IMR-90 (cell line): ENCODE measurements around the gene ACE. TPM values are rescaled to one million over a fixed set of nuclear protein-coding genes. Genes with fewer than 3 reads are reported as not detected.
"Not testable (repeated sequence)": the region's sequence is repeated elsewhere in the genome, so short reads cannot be mapped to it uniquely, and the experiment has no call there.

Experiments used
- ATAC-seq: fragments of 200-7000 bp; cut with Tn5 transposase; 2 replicates; pipeline ENCODE4 v1.9.1; 2020; ENCODE audit warnings: low read depth, mild to moderate bottlenecking, moderate library complexity
- BruUV-seq: library from RNA; stranded (reverse); fragments of 400-500 nt; replicated peaks from 2 replicates; lab custom pipeline; 2021; lab: Mats Ljungman, UMichigan
- CTCF ChIA-PET: fragments of 300-600 bp; formaldehyde crosslinking; extraction: SDS; loops from one replicate; lab custom pipeline; 2021; ENCODE audit warnings: antibody characterized with exemption; lab: Yijun Ruan, JAX
- POLR2A ChIA-PET: fragments of 300-600 bp; sonication (Branson Sonifier 250); formaldehyde crosslinking; loops from one replicate; lab custom pipeline; 2022; ENCODE audit warnings: antibody characterized with exemption; ENCODE audit not compliant: unreplicated experiment; lab: Charles Lee
- DNase-seq: peaks from one replicate; pipeline ENCODE4 v3.0.0; 2013
- H2AFZ ChIP-seq: replicated peaks from 2 replicates; pipeline ENCODE3; 2013; ENCODE audit warnings: low read length, mild to moderate bottlenecking; ENCODE audit not compliant: poor library complexity
- H2AK5ac ChIP-seq: 2 replicates; pipeline ENCODE4 v1.6.1; 2013; ENCODE audit warnings: low read depth, low read length, inconsistent platforms
- H2AK9ac ChIP-seq: replicated peaks from 2 replicates; pipeline ENCODE3; 2013; ENCODE audit warnings: mild to moderate bottlenecking, low read depth, low read length, moderate library complexity; ENCODE audit not compliant: poor library complexity
- H2BK120ac ChIP-seq: 2 replicates; pipeline ENCODE4 v1.6.1; 2013; ENCODE audit warnings: low read depth, low read length, inconsistent platforms
- H2BK15ac ChIP-seq: 3 replicates; pipeline ENCODE4 v1.6.1; 2013; ENCODE audit warnings: low read depth, low read length, inconsistent platforms
- H2BK20ac ChIP-seq: 2 replicates; pipeline ENCODE4 v1.6.1; 2013; ENCODE audit warnings: low read depth, mild to moderate bottlenecking, inconsistent platforms, low read length, moderate library complexity
- H2BK5ac ChIP-seq: 2 replicates; pipeline ENCODE4 v1.6.1; 2013; ENCODE audit warnings: mild to moderate bottlenecking, low read depth, low read length, inconsistent platforms; ENCODE audit not compliant: poor library complexity, severe bottlenecking
- H3K14ac ChIP-seq: replicated peaks from 2 replicates; pipeline ENCODE4 v1.6.1; 2013; ENCODE audit warnings: low read depth, low read length, inconsistent platforms
- H3K18ac ChIP-seq: 2 replicates; pipeline ENCODE4 v1.6.1; 2013; ENCODE audit warnings: low read depth, low read length, control low read depth
- H3K23ac ChIP-seq: 2 replicates; pipeline ENCODE4 v1.6.1; 2013; ENCODE audit warnings: low read depth, low read length, inconsistent platforms
- H3K27ac ChIP-seq: 2 replicates; pipeline ENCODE4 v1.5.1; 2013; ENCODE audit warnings: mild to moderate bottlenecking, control low read depth, low read length; ENCODE audit not compliant: insufficient read depth
- H3K27me3 ChIP-seq: 2 replicates; pipeline ENCODE4 v1.6.1; 2013; ENCODE audit warnings: low read length; ENCODE audit not compliant: control insufficient read depth, insufficient read depth
- H3K36me3 ChIP-seq: 2 replicates; pipeline ENCODE4 v1.6.1; 2013; ENCODE audit warnings: low read length, mixed read lengths; ENCODE audit not compliant: control insufficient read depth, insufficient read depth
- H3K4ac ChIP-seq: 2 replicates; pipeline ENCODE4 v1.6.1; 2013; ENCODE audit warnings: low read depth, low read length, inconsistent platforms
- H3K4me1 ChIP-seq: 2 replicates; pipeline ENCODE4 v1.6.1; 2013; ENCODE audit warnings: low read length, mixed read lengths; ENCODE audit not compliant: control insufficient read depth, insufficient read depth
- H3K4me2 ChIP-seq: 2 replicates; pipeline ENCODE4 v1.6.1; 2013; ENCODE audit warnings: low read depth, mild to moderate bottlenecking, control low read depth, low read length, moderate library complexity
- H3K4me3 ChIP-seq: 2 replicates; pipeline ENCODE4 v1.5.1; 2013; ENCODE audit warnings: low read depth, mild to moderate bottlenecking, control low read depth, low read length, moderate library complexity; ENCODE audit not compliant: insufficient read depth
- H3K56ac ChIP-seq: 2 replicates; pipeline ENCODE4 v1.6.1; 2013; ENCODE audit warnings: low read length, inconsistent platforms; ENCODE audit not compliant: insufficient read depth; ENCODE audit errors: extremely low read depth
- H3K79me1 ChIP-seq, 2 experiments: 2 replicates each; pipeline ENCODE4 v1.6.1; 2013; ENCODE audit warnings: low read length in 2 of 2, inconsistent platforms in 1 of 2, low read depth in 1 of 2
- H3K9ac ChIP-seq: 2 replicates; pipeline ENCODE4 v1.6.1; 2013; ENCODE audit warnings: low read depth, low read length, control low read depth
- H3K9me1 ChIP-seq: 2 replicates; pipeline ENCODE4 v1.6.1; 2013; ENCODE audit warnings: low read length, inconsistent platforms; ENCODE audit not compliant: insufficient read depth
- H3K9me3 ChIP-seq: 2 replicates; pipeline ENCODE4 v1.6.1; 2013; ENCODE audit warnings: low read length; ENCODE audit not compliant: control insufficient read depth, insufficient read depth
- H4K20me1 ChIP-seq: 2 replicates; pipeline ENCODE4 v1.6.1; 2013; ENCODE audit warnings: low read length, inconsistent platforms; ENCODE audit not compliant: insufficient read depth
- H4K5ac ChIP-seq: 2 replicates; pipeline ENCODE4 v1.6.1; 2013; ENCODE audit warnings: mild to moderate bottlenecking, low read depth, low read length, control low read depth
- H4K8ac ChIP-seq, 2 experiments: 2 replicates each; pipeline ENCODE4 v1.6.1; 2013; ENCODE audit warnings: low read depth in 2 of 2, low read length in 2 of 2, control low read depth in 1 of 2, inconsistent platforms in 1 of 2
- H4K91ac ChIP-seq: 2 replicates; pipeline ENCODE4 v1.6.1; 2013; ENCODE audit warnings: low read depth, low read length, inconsistent platforms; ENCODE audit not compliant: insufficient read depth
- WGBS, 2 experiments: methylation state at CpG; one replicate each; pipeline versions ENCODE4 v1.1.5 to v1.1.7; 2013; ENCODE audit warnings: missing lambda C conversion rate in 2 of 2; ENCODE audit not compliant: insufficient read length in 1 of 2; ENCODE audit errors: extremely low coverage in 2 of 2; 5-methylcytosine and 5-hydroxymethylcytosine counted together
- dilution Hi-C: fragments of 300-500 bp; cut with HindIII; formaldehyde crosslinking; loops from one replicate; pipeline ENCODE4 v1.14.3; 2018; ENCODE audit warnings: low sequenced_read_pairs; ENCODE audit not compliant: unreplicated experiment
- in situ Hi-C: fragments of 300-500 bp; cut with MboI; formaldehyde crosslinking; loops from 3 replicates; pipeline ENCODE4 v1.14.3; 2019; ENCODE audit warnings: low sequenced_read_pairs, inconsistent platforms, mixed read lengths
- intact Hi-C: fragments of 100-400 bp; cut with micrococcal nuclease; formaldehyde crosslinking; loops from 2 replicates; pipeline ENCODE4 v1.10.0; 2022
- polyA plus RNA-seq, 3 experiments: library from polyadenylated mRNA; depleted of rRNA; stranded (reverse); fragments of >200 nt; gene quantifications; 2 replicates each; pipeline ENCODE4 v1.2.3, GENCODE V29; 2012; ENCODE audit warnings: low replicate concordance in 1 of 3
- total RNA-seq: library from RNA; depleted of rRNA; stranded (reverse); fragments of >200 nt; gene quantifications from 2 replicates; pipeline ENCODE4 v1.2.3, GENCODE V29; 2012

ACE gene
- total and polyA plus RNA-seq, 2 of the 4 experiments (the other 2 are of a cell fraction): 1.4 to 5.8 TPM

DNA sequence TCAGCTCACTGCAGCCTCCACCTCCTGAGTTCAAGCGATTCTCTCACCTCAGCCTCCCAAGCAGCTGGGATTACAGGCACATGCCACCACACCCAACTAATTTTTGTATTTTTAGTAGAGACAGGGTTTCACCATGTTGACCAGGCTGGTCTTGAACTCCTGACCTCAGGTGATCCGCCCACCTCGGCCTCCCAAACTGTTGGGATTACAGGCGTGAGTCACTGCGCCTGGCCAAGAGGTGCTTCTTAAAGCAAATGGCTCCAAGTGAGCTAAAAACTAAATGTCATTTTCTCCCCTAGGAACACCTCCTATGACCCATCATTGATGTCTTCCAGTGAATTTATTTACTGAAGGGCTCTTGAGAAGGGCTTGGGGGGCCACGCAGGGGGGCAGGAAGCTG is 22.5 kb upstream of the ACE start:
- intact Hi-C loops, H2BK120ac ChIP-seq, H2AFZ ChIP-seq, H2AK9ac ChIP-seq, H3K4me3 ChIP-seq, POLR2A ChIA-PET, H3K56ac ChIP-seq, H3K9ac ChIP-seq, BruUV-seq, CTCF ChIA-PET, H3K23ac ChIP-seq, H3K18ac ChIP-seq, H2AK5ac ChIP-seq, H3K79me1 ChIP-seq, H2BK5ac ChIP-seq, DNase-seq, H3K4me2 ChIP-seq, H3K9me1 ChIP-seq, H3K4ac ChIP-seq, H4K5ac ChIP-seq, H3K36me3 ChIP-seq, H4K8ac ChIP-seq, dilution Hi-C loops, H3K14ac ChIP-seq, H3K9me3 ChIP-seq, H3K27me3 ChIP-seq, H4K91ac ChIP-seq, H3K27ac ChIP-seq, in situ Hi-C loops, ATAC-seq, H2BK15ac ChIP-seq, H2BK20ac ChIP-seq, H3K4me1 ChIP-seq, H4K20me1 ChIP-seq: not testable (repeated sequence)
- whole genome bisulfite sequencing, 2 experiments: 50% methylated on average over 2 of the region's 6 CpGs; no CpG with 5 or more reads in 1 of the 2 experiments
